ENCODE results near the gene NRK.
"Not testable (repeated sequence)": the region's sequence is repeated elsewhere in the genome, so short reads cannot be mapped to it uniquely, and the experiment has no call there.

NRK gene

DNA sequence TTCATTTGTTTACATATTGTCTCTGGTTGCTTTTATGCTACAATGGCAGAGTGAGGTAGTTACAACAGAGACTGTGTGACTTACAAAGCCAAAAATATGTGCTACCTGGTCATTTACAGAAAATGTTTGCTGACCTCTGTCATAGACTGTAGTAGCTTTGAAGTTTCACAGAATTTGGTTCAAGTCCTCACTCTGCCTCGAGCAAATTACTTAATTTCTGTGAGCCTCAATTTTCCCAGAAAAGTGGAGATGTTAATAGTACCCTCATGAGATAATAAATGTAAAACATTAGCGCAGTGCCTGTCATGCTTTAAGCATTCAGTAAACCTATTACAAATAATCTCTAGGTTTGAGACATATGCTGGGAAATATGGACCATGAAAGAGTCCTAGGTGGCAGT is 18.4 kb upstream of the NRK start:
- no peaks in the 10 kb centered on the region for H3K9me3 ChIP-seq (ENCODE audit: severe bottlenecking)
- DNase-seq, result no peak
- H3K36me3 ChIP-seq, result no peaks in the 10 kb centered on the region
- no peak overlapping the region for H3K27ac ChIP-seq
- no peak overlapping the region for H3K4me3 ChIP-seq (ENCODE audit: low read depth, low read length)
- TF ChIP-seq, protein P1, sequence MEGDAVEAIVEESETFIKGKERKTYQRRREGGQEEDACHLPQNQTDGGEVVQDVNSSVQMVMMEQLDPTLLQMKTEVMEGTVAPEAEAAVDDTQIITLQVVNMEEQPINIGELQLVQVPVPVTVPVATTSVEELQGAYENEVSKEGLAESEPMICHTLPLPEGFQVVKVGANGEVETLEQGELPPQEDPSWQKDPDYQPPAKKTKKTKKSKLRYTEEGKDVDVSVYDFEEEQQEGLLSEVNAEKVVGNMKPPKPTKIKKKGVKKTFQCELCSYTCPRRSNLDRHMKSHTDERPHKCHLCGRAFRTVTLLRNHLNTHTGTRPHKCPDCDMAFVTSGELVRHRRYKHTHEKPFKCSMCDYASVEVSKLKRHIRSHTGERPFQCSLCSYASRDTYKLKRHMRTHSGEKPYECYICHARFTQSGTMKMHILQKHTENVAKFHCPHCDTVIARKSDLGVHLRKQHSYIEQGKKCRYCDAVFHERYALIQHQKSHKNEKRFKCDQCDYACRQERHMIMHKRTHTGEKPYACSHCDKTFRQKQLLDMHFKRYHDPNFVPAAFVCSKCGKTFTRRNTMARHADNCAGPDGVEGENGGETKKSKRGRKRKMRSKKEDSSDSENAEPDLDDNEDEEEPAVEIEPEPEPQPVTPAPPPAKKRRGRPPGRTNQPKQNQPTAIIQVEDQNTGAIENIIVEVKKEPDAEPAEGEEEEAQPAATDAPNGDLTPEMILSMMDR (IDR thresholded peaks at IDR 0.05; ENCODE audit: low read depth, low read length), result no peak
- no peaks in the 10 kb centered on the region for H3K27me3 ChIP-seq (ENCODE audit: insufficient read depth, low read depth, severe bottlenecking)

- H3K36me3 ChIP-seq; H3K27ac ChIP-seq; H3K4me3 ChIP-seq (ENCODE audit: low read depth, low read length); H3K9me3 ChIP-seq (ENCODE audit: severe bottlenecking); H3K27me3 ChIP-seq (ENCODE audit: insufficient read depth, low read depth, severe bottlenecking); DNase-seq: not testable (repeated sequence)
Observed at GRCh38 chrX:105805655-105806054, 16.7 kb upstream of the NRK start.

- H3K27me3 ChIP-seq (ENCODE audit: insufficient read depth, low read depth, severe bottlenecking), result peaks cover 52% of the 10 kb centered on the region
- H3K36me3 ChIP-seq, result no peaks in the 10 kb centered on the region
- no peak overlapping the region for H3K4me3 ChIP-seq (ENCODE audit: low read depth, low read length)
- no peak for DNase-seq
- H3K9me3 ChIP-seq (ENCODE audit: severe bottlenecking), result no peaks in the 10 kb centered on the region
- TF ChIP-seq, protein P1 (IDR thresholded peaks at IDR 0.05; ENCODE audit: low read depth, low read length), result no peak
- H3K27ac ChIP-seq, result no peak overlapping the region
Observed at GRCh38 chrX:105816517-105816916, 5.8 kb upstream of the NRK start.

- H3K4me3 ChIP-seq (ENCODE audit: low read depth, low read length), result no peak overlapping the region
- H3K27me3 ChIP-seq (ENCODE audit: insufficient read depth, low read depth, severe bottlenecking), result peaks cover 68% of the 10 kb centered on the region
- H3K9me3 ChIP-seq (ENCODE audit: severe bottlenecking), result no peaks in the 10 kb centered on the region
- no peak overlapping the region for H3K27ac ChIP-seq
- no peaks in the 10 kb centered on the region for H3K36me3 ChIP-seq
- no peak for DNase-seq
- TF ChIP-seq, protein P1 (IDR thresholded peaks at IDR 0.05; ENCODE audit: low read depth, low read length), result no peak
Observed at GRCh38 chrX:105820247-105820646, 2.1 kb upstream of the NRK start.

GRCh38 chrX:105821471-105822121 is 743 bp upstream of the NRK start:
- TF ChIP-seq, protein P1 (IDR thresholded peaks at IDR 0.05; ENCODE audit: low read depth, low read length), result no peak
- Histone ChIP-seq H3K27me3 (ENCODE audit: insufficient read depth, low read depth, severe bottlenecking) (peaks cover 71% of the 10 kb centered on the region), H3K4me3 (ENCODE audit: low read depth, low read length) (no peak overlapping the region), H3K36me3 (no peaks in the 10 kb centered on the region), H3K9me3 (ENCODE audit: severe bottlenecking) (no peaks in the 10 kb centered on the region), H3K27ac (no peak overlapping the region)
- DNase-seq, result no peak

DNA sequence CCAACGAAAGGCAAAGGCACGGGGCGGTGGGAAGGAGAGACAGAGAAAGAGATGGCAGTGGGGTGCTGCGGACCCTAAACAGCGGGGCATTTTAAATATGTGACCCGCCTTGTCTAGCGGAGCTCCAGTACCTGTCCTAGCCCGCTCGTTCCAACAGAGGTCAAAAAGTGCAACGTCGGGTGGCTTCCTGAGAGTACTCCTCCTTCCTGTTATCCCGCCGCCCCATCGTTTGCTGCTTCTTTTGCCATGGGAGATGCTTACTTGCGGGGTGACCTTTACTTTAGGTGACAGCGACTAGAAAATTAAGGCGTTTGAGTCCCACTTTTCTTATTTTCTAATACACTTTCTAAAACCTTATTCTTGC is 735 bp downstream of the NRK start:
- TF ChIP-seq, protein P1 (IDR thresholded peaks at IDR 0.05; ENCODE audit: low read depth, low read length), result no peak
- no peak overlapping the region for H3K27ac ChIP-seq
- peaks cover 66% of the 10 kb centered on the region for H3K27me3 ChIP-seq (ENCODE audit: insufficient read depth, low read depth, severe bottlenecking)
- H3K9me3 ChIP-seq (ENCODE audit: severe bottlenecking), result no peaks in the 10 kb centered on the region
- H3K4me3 ChIP-seq (ENCODE audit: low read depth, low read length), result no peak overlapping the region
- no peaks in the 10 kb centered on the region for H3K36me3 ChIP-seq
- DNase-seq, result no peak
